IgD-negative memory B cell (primary cell): Measurements from ENCODE around the gene TCEA3. TPM values are rescaled to one million over a fixed set of nuclear protein-coding genes. Genes with fewer than 3 reads are reported as not detected.

Experiments used
- H3K27ac Mint-ChIP-seq, 3 donors: one replicate each; pipeline ENCODE4 v1.8.0; 2020 to 2022; ENCODE audit warnings: mild to moderate bottlenecking in 3 of 3, mixed read lengths in 3 of 3, moderate library complexity in 1 of 3
- H3K27me3 Mint-ChIP-seq: one replicate; pipeline ENCODE4 v1.8.0; 2021; ENCODE audit warnings: mixed read lengths
- H3K36me3 Mint-ChIP-seq: one replicate; pipeline ENCODE4 v1.8.0; 2020; ENCODE audit warnings: mild to moderate bottlenecking, mixed read lengths
- H3K4me1 Mint-ChIP-seq, 3 donors: one replicate each; pipeline ENCODE4 v1.8.0; 2020 to 2022; ENCODE audit warnings: mixed read lengths in 3 of 3, mild to moderate bottlenecking in 1 of 3
- H3K4me3 Mint-ChIP-seq, 4 donors: one replicate each; pipeline ENCODE4 v1.8.0; 2020 to 2022; ENCODE audit warnings: mild to moderate bottlenecking in 4 of 4, mixed read lengths in 4 of 4, moderate library complexity in 3 of 4
- H3K9me3 Mint-ChIP-seq, 3 donors: one replicate each; pipeline ENCODE4 v1.8.0; 2020 to 2021; ENCODE audit warnings: mixed read lengths in 3 of 3, mild to moderate bottlenecking in 1 of 3
- polyA plus RNA-seq: library from polyadenylated mRNA; unstranded; fragments of 300-500 nt; fragmentation: Illumina TruSeq; gene quantifications from one replicate; pipeline ENCODE4 v1.2.3, GENCODE V29; 2021

The TCEA3 gene
- polyA plus RNA-seq, result 0.69 TPM

- Mint-ChIP-seq H3K4me3 (peak within 1 kb of the TSS; percentile 14 to 88 (median 77)), H3K27me3 (peaks cover 40% of the 10 kb centered on the region), H3K4me1 (peaks cover 4 to 13% (median 9%) of the 10 kb centered on the region in 3 donors), H3K36me3 (peaks cover 2% of the 10 kb centered on the region), H3K27ac (no peak within 1 kb of the TSS), H3K9me3 (no peaks in the 10 kb centered on the region)
Observed at GRCh38 chr1:23424293-23425192, at the start of gene TCEA3. TSS of gene TCEA3 (minus strand) at chr1:23424748. CDS start at chr1:23424633, 115 bp downstream.

GRCh38 chr1:23473037-23473800 is 48.7 kb upstream of the TCEA3 start:
- Mint-ChIP-seq H3K36me3 (peaks cover 4% of the 10 kb centered on the region), H3K27ac (no peak overlapping the region), H3K27me3 (peaks cover 11% of the 10 kb centered on the region), H3K9me3 (no peaks in the 10 kb centered on the region), H3K4me1 (peaks cover 0 to 2% (median 0%) of the 10 kb centered on the region in 3 donors), H3K4me3 (no peak overlapping the region)

GRCh38 chr1:23472351-23473036 is 47.9 kb upstream of the TCEA3 start:
- Mint-ChIP-seq H3K27ac (no peak overlapping the region), H3K27me3 (peaks cover 9% of the 10 kb centered on the region), H3K36me3 (peaks cover 3% of the 10 kb centered on the region), H3K4me3 (no peak overlapping the region), H3K9me3 (no peaks in the 10 kb centered on the region), H3K4me1 (peaks cover 0 to 2% (median 0%) of the 10 kb centered on the region in 3 donors)

DNA sequence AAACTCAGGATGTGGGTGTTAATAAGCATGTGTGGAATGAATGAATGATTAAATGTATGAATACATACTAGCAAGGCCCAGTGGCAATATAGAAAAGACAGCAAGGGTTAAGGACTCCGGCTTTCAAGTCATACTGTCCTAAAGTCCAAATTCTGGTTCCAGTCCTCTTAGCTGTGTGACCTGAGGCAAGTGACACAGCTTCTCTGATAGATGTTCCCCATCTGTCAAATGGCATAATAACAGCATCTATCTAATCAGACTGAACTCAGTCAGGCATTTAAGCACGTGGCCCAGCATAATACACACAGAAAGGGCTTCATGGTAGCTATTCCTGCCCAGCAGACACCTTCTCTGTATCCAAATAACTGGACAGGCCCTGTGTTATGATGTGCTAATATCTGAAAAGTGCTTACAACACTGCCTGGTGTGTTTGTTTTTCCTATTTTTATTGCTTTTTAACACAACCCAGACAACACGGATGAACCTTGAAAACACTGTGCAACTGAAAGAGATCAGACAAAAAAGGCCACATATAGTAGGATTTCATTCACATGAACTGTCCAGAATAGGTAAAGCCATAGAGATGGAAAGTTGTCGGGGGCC is 47.0 kb upstream of the TCEA3 start:
- Mint-ChIP-seq H3K27me3 (peaks cover 5% of the 10 kb centered on the region), H3K4me3 (no peak overlapping the region), H3K9me3 (no peaks in the 10 kb centered on the region), H3K36me3 (no peaks in the 10 kb centered on the region), H3K4me1 (peaks cover 0 to 2% (median 0%) of the 10 kb centered on the region in 3 donors), H3K27ac (peak overlapping the region in 1 of 3 donors; percentile 77)

DNA sequence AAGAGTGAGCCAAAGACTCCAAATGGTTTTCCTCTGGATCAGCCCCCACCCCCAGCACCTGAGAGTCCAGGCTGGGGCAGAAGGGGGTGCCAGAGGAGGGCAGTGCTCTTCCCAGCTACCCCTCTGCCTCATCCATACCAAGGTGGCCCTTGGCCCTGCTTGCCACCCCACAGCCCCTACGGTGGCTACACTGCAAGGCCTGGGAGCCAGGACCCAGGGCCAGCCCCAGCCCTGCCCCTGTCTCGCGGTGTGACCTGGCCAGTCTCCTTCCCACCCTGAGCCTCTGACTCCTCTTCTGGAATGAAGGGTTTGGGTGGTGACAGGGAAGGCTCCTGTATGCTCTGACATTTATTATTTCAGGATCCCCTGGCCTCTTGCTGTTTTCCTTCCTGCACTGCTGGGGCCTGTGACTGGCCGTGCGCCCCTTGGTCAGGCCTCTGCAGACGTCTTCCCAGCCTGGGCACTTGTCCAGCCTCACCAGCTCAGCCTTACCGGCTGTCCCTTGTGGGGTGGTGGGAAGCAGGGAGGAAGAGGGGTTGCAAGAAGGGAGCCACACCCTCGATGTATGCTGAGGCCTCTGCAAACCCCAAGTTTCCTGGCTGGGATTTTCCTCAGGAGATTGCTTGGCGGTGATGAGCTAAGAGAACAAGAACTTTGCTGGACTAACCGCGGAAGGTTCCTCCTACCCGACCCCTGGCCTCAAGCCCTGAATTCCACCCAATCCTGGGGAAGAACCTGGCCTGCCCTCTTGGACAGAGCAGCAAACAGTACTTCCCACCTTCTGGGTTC is 45.9 kb upstream of the TCEA3 start:
- Mint-ChIP-seq H3K9me3 (no peaks in the 10 kb centered on the region), H3K4me3 (no peak overlapping the region), H3K36me3 (no peaks in the 10 kb centered on the region), H3K4me1 (no peaks in the 10 kb centered on the region), H3K27me3 (peaks cover 2% of the 10 kb centered on the region), H3K27ac (no peak overlapping the region)

GRCh38 chr1:23469372-23469982 is 44.9 kb upstream of the TCEA3 start:
- Mint-ChIP-seq H3K9me3 (no peaks in the 10 kb centered on the region), H3K36me3 (no peaks in the 10 kb centered on the region), H3K4me3 (no peak overlapping the region), H3K27me3 (no peaks in the 10 kb centered on the region), H3K27ac (no peak overlapping the region), H3K4me1 (no peaks in the 10 kb centered on the region)

- H3K4me1 Mint-ChIP-seq, result no peaks in the 10 kb centered on the region
- no peaks in the 10 kb centered on the region for H3K27me3 Mint-ChIP-seq
- no peaks in the 10 kb centered on the region for H3K36me3 Mint-ChIP-seq
- H3K27ac Mint-ChIP-seq, result no peak overlapping the region
- H3K4me3 Mint-ChIP-seq, result no peak overlapping the region
- H3K9me3 Mint-ChIP-seq, result no peaks in the 10 kb centered on the region
Observed at GRCh38 chr1:23466423-23466989, 42.0 kb upstream of the TCEA3 start.

GRCh38 chr1:23463286-23463685 is 38.7 kb upstream of the TCEA3 start:
- H3K4me1 Mint-ChIP-seq, result peaks cover 0 to 1% (median 0%) of the 10 kb centered on the region in 3 donors
- no peaks in the 10 kb centered on the region for H3K36me3 Mint-ChIP-seq
- H3K27me3 Mint-ChIP-seq, result no peaks in the 10 kb centered on the region
- no peaks in the 10 kb centered on the region for H3K9me3 Mint-ChIP-seq
- no peak overlapping the region for H3K4me3 Mint-ChIP-seq
- no peak overlapping the region for H3K27ac Mint-ChIP-seq

GRCh38 chr1:23462766-23463165 is 38.2 kb upstream of the TCEA3 start:
- Mint-ChIP-seq H3K9me3 (no peaks in the 10 kb centered on the region), H3K27ac (no peak overlapping the region), H3K4me1 (peaks cover 0 to 1% (median 0%) of the 10 kb centered on the region in 3 donors), H3K27me3 (no peaks in the 10 kb centered on the region), H3K36me3 (no peaks in the 10 kb centered on the region), H3K4me3 (no peak overlapping the region)

GRCh38 chr1:23461050-23461449 is 36.5 kb upstream of the TCEA3 start:
- Mint-ChIP-seq H3K9me3 (no peaks in the 10 kb centered on the region), H3K27ac (no peak overlapping the region), H3K4me3 (no peak overlapping the region), H3K36me3 (no peaks in the 10 kb centered on the region), H3K4me1 (peaks cover 0 to 1% (median 0%) of the 10 kb centered on the region in 3 donors), H3K27me3 (no peaks in the 10 kb centered on the region)

DNA sequence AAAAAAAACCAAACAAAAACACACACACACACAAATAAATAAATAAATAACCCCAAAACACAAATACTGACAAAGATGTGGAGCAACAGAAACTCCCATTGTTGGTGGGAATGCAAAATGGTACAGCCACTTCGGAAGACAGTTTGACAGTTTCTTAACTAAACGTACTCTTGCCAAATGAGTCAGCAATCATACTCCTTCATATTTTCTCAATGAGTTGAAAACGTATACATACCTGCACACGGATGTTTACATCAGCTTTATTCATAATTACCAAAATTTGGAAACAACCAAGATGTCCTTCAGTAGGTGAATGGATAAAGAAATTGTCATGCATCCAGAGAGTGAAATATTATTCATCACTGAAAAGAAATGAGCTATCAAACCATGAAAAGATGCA is 36.0 kb upstream of the TCEA3 start:
- Mint-ChIP-seq H3K9me3 (no peaks in the 10 kb centered on the region), H3K27ac (no peak overlapping the region), H3K4me1 (peaks cover 0 to 1% (median 0%) of the 10 kb centered on the region in 3 donors), H3K27me3 (peaks cover under 1% of the 10 kb centered on the region), H3K4me3 (no peak overlapping the region), H3K36me3 (no peaks in the 10 kb centered on the region)

GRCh38 chr1:23459338-23459757 is 34.8 kb upstream of the TCEA3 start:
- Mint-ChIP-seq H3K4me3 (no peak overlapping the region), H3K9me3 (no peaks in the 10 kb centered on the region), H3K36me3 (no peaks in the 10 kb centered on the region), H3K27me3 (peaks cover 5% of the 10 kb centered on the region), H3K27ac (no peak overlapping the region), H3K4me1 (peaks cover 0 to 1% (median 0%) of the 10 kb centered on the region in 3 donors)

- peak overlapping the region in 1 of 3 donors; percentile 73 for H3K27ac Mint-ChIP-seq
- no peaks in the 10 kb centered on the region for H3K36me3 Mint-ChIP-seq
- H3K4me1 Mint-ChIP-seq, result peaks cover 0 to 1% (median 0%) of the 10 kb centered on the region in 3 donors
- no peak overlapping the region for H3K4me3 Mint-ChIP-seq
- H3K27me3 Mint-ChIP-seq, result peaks cover 6% of the 10 kb centered on the region
- no peaks in the 10 kb centered on the region for H3K9me3 Mint-ChIP-seq
Observed at GRCh38 chr1:23456226-23456625, 31.7 kb upstream of the TCEA3 start.
